ENCODE measurements around the gene EHBP1.

Gene EHBP1

GRCh38 chr2:63092857-63093256 is 387.3 kb downstream of the EHBP1 start:
- no peak for DNase-seq

DNA sequence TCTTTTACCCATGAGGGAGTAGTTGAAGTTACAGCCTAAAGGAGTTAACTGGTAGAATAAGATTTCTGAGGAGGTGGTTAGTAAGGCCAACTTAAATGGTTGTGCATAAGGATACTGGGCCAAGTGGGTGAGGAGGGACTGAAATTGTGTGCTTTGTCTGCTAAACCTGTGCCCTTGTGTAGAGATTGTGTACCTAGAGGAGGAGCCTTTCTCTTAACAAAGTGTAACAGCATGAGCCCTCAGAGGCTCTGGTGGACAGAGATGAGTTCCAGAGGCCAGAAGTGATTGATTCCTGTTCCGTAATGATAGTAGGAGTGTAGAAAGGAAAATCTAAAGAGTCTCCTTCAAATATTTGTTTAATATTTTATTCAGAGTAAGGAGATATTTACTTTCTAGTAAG is 388.0 kb downstream of the EHBP1 start:
- DNase-seq = no peak
